ENCODE results near the gene TSTD1.
"Not testable (repeated sequence)": the region's sequence is repeated elsewhere in the genome, so short reads cannot be mapped to it uniquely, and the experiment has no call there.

The TSTD1 gene

GRCh38 chr1:161069731-161070270 lies 31.0 kb upstream of the TSTD1 start, which contains the start of gene ARHGAP30:
TSS of gene ARHGAP30 (minus strand) at chr1:161069891. CDS start at chr1:161069624, 267 bp downstream.
- DNase-seq (ENCODE audit: low spot score), result no peak
- TF ChIP-seq CTCF (conservative IDR thresholded peaks at IDR 0.05; ENCODE audit: low read depth), result no peak
- H3K27ac ChIP-seq, result no peak within 1 kb of the TSS
- POLR2A ChIA-PET (ENCODE audit: low non-redundant PET), result interaction anchor here (0.6 kb wide), 1 partner anchor 747 kb away, joined by 3 read pairs; no protein-coding TSS in a partner anchor
- CTCF ChIA-PET, result interaction anchor here (6.8 kb wide), 1 partner anchor 27 kb away, joined by 75 read pairs; the partner anchor contains the start of gene KLHDC9

DNA sequence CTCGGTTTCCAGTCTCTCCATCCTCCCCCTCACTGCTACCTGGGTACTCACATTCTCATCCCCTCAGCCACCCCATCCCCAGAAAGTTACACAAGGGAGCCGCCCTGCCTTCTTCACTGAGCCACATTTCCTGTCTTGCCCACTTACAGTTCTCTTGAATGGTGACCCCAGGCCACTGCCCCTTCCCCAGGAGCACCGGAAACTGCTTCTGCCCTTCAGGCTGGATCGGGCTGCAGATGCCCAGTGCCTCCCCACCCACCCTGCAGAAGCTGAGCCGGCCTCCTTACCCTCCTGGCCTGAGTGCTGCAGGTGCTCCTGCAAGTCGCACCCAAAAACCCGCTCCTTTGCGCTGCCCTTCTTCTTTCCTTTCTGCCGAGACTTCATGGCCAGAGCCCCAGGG lies 30.5 kb upstream of the TSTD1 start:
- no peak for DNase-seq (ENCODE audit: low spot score)
- ChIA-PET POLR2A (ENCODE audit: low non-redundant PET) (no interaction called here), CTCF (interaction anchor here (6.8 kb wide), 1 partner anchor 27 kb away, joined by 75 read pairs; the partner anchor contains the start of gene KLHDC9)
- H3K27ac ChIP-seq, result no peak overlapping the region
- TF ChIP-seq CTCF (conservative IDR thresholded peaks at IDR 0.05; ENCODE audit: low read depth), result no peak

DNA sequence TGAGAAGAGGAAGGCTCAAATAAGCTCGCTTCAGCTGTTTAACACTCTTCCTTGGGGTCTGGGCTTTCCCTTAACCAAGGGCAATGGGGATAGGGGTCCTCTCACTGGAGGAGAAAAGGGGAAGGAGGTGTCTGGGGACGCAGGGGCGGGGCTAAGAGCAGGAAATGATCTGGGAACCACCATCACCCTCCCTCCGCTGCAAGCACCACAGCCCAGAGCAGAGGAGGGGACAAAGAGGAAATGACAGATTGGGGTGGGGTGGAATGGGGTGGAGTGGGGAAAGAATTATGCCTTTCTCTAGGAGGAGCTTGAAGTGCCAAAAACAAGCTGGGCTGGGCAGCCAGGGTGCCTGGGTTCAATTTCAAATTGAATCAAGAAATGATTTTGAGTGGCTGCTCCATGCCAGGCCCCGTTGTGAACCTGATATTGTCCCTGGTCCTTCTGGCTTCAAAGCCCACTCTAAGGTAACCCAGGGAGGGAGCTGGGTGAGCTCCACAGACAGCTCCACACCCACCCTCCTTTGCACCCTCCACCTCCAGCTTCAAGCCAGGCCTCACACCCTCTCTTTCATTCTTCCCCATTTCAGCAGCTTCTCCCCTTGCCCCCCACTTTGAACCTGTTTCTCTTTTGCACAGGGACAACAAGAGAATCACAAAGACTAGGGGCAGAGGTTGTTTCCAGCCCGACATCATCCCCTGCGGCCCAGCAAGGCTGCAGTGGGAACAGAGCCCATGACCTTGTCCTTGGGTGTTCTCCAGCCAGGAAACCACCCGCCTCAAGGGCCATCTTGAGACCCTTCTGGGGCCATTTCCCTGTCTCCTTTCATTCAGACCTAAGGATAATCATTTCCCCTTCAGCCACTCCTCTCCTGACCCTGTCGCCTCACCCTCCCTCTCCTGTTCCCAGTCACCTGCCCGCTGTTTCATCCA lies 29.8 kb upstream of the TSTD1 start:
- TF ChIP-seq CTCF (conservative IDR thresholded peaks at IDR 0.05; ENCODE audit: low read depth), result no peak
- ChIA-PET CTCF (interaction anchor here (0.6 to 1.1 kb wide), 2 partner anchors 29 to 48 kb away, joined by 3 read pairs; partner anchors contain the start of gene KLHDC9), POLR2A (ENCODE audit: low non-redundant PET) (no interaction called here)
- no peak overlapping the region for H3K27ac ChIP-seq
- DNase-seq (ENCODE audit: low spot score), result no peak

DNA sequence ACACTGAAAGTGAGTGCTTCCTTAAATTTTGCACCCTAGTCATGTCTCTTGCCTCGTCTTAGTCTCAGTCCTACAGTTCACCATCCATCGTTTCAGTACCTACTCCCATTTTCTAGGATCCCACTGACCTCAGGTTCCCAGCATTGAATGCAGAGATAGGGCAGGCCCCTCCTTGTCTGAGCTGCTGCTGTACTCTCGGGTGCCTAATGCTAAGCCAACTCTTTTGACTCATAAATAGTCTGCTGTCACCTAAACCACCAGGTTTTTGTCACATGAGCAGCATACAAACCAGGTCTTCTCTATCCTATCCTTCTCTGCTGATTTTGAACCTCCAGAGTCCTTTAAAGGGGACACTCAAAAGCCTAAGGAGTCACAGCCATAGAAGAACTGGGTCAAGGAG lies 27.9 kb upstream of the TSTD1 start:
- TF ChIP-seq CTCF (conservative IDR thresholded peaks at IDR 0.05; ENCODE audit: low read depth), result no peak
- CTCF ChIA-PET, result interaction anchor here (0.6 kb wide), 1 partner anchor 57 kb away, joined by 3 read pairs; no protein-coding TSS in a partner anchor
- H3K27ac ChIP-seq, result no peak overlapping the region
- no peak for DNase-seq (ENCODE audit: low spot score)
- POLR2A ChIA-PET (ENCODE audit: low non-redundant PET), result interaction anchor here (0.6 kb wide), 1 partner anchor 18 kb away, joined by 5 read pairs; no protein-coding TSS in a partner anchor

DNA sequence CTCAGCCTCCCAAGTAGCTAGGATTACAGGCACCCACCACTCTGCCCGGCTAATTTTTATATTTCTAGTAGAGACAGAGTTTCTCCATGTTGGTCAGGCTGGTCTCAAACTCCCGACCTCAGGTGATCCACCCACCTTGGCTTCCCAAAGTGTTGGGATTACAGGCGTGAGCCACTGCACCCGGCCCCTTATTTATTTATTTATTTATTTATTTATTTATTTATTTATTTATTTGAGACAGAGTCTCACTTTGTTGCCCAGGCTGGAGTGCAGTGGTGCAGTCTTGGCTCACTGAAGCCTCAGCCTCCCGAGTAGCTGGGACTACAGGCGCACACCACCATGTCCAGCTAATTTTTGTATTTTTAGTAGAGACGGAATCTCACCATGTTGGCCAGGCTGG lies 26.9 kb upstream of the TSTD1 start:
- DNase-seq (ENCODE audit: low spot score); CTCF ChIA-PET; POLR2A ChIA-PET (ENCODE audit: low non-redundant PET); H3K27ac ChIP-seq: not testable (repeated sequence)

DNA sequence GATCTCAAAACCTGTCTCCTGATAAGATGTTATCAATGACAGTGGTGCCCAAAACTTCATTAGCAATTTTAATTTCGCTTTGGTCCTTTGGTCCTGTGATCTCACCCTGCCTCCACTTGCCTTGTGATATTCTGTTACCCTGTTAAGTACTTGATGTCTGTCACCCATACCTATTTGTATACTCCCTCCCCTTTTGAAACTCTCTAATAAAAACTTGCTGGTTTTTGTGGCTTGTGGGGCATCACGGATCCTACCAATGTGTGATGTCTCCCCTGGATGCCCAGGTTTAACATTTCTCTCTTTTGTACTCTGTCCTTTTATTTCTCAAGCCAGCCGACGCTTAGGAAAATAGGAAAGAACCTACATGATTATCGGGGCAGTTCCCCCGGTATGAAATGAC lies 25.2 kb upstream of the TSTD1 start:
- CTCF ChIA-PET, result interaction anchor here (0.6 kb wide), 2 partner anchors 22 to 74 kb away, joined by 3 read pairs; no protein-coding TSS in a partner anchor
- DNase-seq (ENCODE audit: low spot score); H3K27ac ChIP-seq; POLR2A ChIA-PET (ENCODE audit: low non-redundant PET): not testable (repeated sequence)

DNA sequence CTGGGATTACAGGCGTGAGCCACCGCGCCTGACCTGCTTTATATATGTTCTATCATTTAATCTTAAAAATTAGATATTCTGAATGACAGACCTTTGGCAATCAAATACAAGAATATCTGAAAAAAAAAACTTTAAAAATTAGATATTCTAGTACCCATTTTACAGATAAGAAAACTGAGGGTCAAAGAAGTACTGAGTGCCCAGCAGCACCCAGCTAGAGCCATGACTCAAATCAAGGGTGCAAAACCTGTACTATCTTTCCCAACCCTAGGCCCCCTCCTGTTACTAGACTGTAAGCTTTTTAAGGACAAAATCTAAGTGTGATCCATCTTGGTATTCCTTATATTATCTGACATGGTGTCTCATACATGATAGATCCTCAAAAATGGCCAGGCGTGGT lies 22.7 kb upstream of the TSTD1 start:
- no peak for DNase-seq (ENCODE audit: low spot score)
- ChIA-PET CTCF (interaction anchor here (1.3 kb wide), 1 partner anchor 37 kb away, joined by 3 read pairs; the partner anchor contains the start of gene KLHDC9), POLR2A (ENCODE audit: low non-redundant PET) (no interaction called here)
- no peak overlapping the region for H3K27ac ChIP-seq
- TF ChIP-seq CTCF (conservative IDR thresholded peaks at IDR 0.05; ENCODE audit: low read depth), result no peak

Data from RWPE1 (cell line).